GM19193 (cell line): ENCODE measurements around the gene RTL10.

Source experiments
- POLR2A ChIP-seq: IDR thresholded peaks from 4 replicates; pipeline ENCODE4 v1.6.1; 2011; ENCODE audit not compliant: insufficient read depth, insufficient read length; ENCODE audit errors: extremely low read depth

Gene RTL10

GRCh38 chr22:19875061-19875530, 20.4 kb upstream of the RTL10 start:
- no peak for TF ChIP-seq POLR2A

GRCh38 chr22:19874307-19875060, 19.8 kb upstream of the RTL10 start:
- no peak for TF ChIP-seq POLR2A

GRCh38 chr22:19873960-19874306, 19.3 kb upstream of the RTL10 start:
- no peak for TF ChIP-seq POLR2A

GRCh38 chr22:19873138-19873959, 18.7 kb upstream of the RTL10 start:
- TF ChIP-seq POLR2A, result no peak

- no peak for TF ChIP-seq POLR2A
These were observed 18.1 kb upstream of the RTL10 start for GRCh38 chr22:19872779-19873137.

- no peak for TF ChIP-seq POLR2A
These were observed 17.4 kb upstream of the RTL10 start for GRCh38 chr22:19871845-19872778.

GRCh38 chr22:19871023-19871844, 16.6 kb upstream of the RTL10 start:
- TF ChIP-seq POLR2A, result no peak

- no peak for TF ChIP-seq POLR2A
These were observed 15.7 kb upstream of the RTL10 start for GRCh38 chr22:19870153-19871022.

- no peak for TF ChIP-seq POLR2A
These were observed 15.0 kb upstream of the RTL10 start for GRCh38 chr22:19869497-19870152.

GRCh38 chr22:19868773-19869471, 14.2 kb upstream of the RTL10 start:
- no peak for TF ChIP-seq POLR2A

GRCh38 chr22:19868333-19868732, 13.7 kb upstream of the RTL10 start:
- TF ChIP-seq POLR2A, result no peak

GRCh38 chr22:19867617-19868016, 12.9 kb upstream of the RTL10 start:
- no peak for TF ChIP-seq POLR2A
